Ishikawa (cell line): Measurements from ENCODE around the gene GLDC.
A peak's percentile ranks its signal among the peaks of the same experiment; 100 is the strongest.

Source experiments
- CEBPB ChIP-seq: IDR thresholded peaks from 2 replicates; pipeline ENCODE4 v1.6.1; 2012
- CREB1 ChIP-seq: IDR thresholded peaks from 2 replicates; pipeline ENCODE4 v1.6.1; 2012; ENCODE audit warnings: low read depth
- EGR1 ChIP-seq: IDR thresholded peaks from 2 replicates; pipeline ENCODE4 v1.6.1; 2012
- EP300 ChIP-seq: IDR thresholded peaks from 2 replicates; pipeline ENCODE4 v1.6.1; 2012; ENCODE audit warnings: borderline replicate concordance
- FOXM1 ChIP-seq: IDR thresholded peaks from 2 replicates; pipeline ENCODE4 v1.6.1; 2012; ENCODE audit warnings: low read depth, borderline replicate concordance
- MAX ChIP-seq: IDR thresholded peaks from 2 replicates; pipeline ENCODE4 v1.6.1; 2012
- NFIC ChIP-seq: IDR thresholded peaks from 2 replicates; pipeline ENCODE4 v1.6.1; 2012
- RAD21 ChIP-seq: IDR thresholded peaks from 2 replicates; pipeline ENCODE4 v1.6.1; 2012; ENCODE audit warnings: low read depth
- TAF1 ChIP-seq: IDR thresholded peaks from 2 replicates; pipeline ENCODE4 v1.6.1; 2012; ENCODE audit warnings: low read depth, mild to moderate bottlenecking
- TCF12 ChIP-seq: IDR thresholded peaks from 2 replicates; pipeline ENCODE4 v1.6.1; 2012; ENCODE audit warnings: low read depth
- TEAD4 ChIP-seq: IDR thresholded peaks from 2 replicates; pipeline ENCODE4 v1.6.1; 2012
- USF1 ChIP-seq: IDR thresholded peaks from 2 replicates; pipeline ENCODE4 v1.6.1; 2012
- YY1 ChIP-seq: IDR thresholded peaks from 2 replicates; pipeline ENCODE4 v1.6.1; 2012; ENCODE audit warnings: low read depth
- ZBTB7A ChIP-seq: IDR thresholded peaks from 2 replicates; pipeline ENCODE4 v1.6.1; 2012; ENCODE audit warnings: low read depth
- TF ChIP-seq, protein P1 (sequence below): IDR thresholded peaks from 2 replicates; pipeline ENCODE4 v1.6.1; 2012; ENCODE audit warnings: low read depth, mild to moderate bottlenecking

Gene GLDC

GRCh38 chr9:6630502-6631206, 14.9 kb downstream of the GLDC start:
- TF ChIP-seq YY1 (no peak), TAF1 (no peak), TCF12 (no peak)
- TF ChIP-seq, protein P1, sequence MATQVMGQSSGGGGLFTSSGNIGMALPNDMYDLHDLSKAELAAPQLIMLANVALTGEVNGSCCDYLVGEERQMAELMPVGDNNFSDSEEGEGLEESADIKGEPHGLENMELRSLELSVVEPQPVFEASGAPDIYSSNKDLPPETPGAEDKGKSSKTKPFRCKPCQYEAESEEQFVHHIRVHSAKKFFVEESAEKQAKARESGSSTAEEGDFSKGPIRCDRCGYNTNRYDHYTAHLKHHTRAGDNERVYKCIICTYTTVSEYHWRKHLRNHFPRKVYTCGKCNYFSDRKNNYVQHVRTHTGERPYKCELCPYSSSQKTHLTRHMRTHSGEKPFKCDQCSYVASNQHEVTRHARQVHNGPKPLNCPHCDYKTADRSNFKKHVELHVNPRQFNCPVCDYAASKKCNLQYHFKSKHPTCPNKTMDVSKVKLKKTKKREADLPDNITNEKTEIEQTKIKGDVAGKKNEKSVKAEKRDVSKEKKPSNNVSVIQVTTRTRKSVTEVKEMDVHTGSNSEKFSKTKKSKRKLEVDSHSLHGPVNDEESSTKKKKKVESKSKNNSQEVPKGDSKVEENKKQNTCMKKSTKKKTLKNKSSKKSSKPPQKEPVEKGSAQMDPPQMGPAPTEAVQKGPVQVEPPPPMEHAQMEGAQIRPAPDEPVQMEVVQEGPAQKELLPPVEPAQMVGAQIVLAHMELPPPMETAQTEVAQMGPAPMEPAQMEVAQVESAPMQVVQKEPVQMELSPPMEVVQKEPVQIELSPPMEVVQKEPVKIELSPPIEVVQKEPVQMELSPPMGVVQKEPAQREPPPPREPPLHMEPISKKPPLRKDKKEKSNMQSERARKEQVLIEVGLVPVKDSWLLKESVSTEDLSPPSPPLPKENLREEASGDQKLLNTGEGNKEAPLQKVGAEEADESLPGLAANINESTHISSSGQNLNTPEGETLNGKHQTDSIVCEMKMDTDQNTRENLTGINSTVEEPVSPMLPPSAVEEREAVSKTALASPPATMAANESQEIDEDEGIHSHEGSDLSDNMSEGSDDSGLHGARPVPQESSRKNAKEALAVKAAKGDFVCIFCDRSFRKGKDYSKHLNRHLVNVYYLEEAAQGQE, result no peak

DNA sequence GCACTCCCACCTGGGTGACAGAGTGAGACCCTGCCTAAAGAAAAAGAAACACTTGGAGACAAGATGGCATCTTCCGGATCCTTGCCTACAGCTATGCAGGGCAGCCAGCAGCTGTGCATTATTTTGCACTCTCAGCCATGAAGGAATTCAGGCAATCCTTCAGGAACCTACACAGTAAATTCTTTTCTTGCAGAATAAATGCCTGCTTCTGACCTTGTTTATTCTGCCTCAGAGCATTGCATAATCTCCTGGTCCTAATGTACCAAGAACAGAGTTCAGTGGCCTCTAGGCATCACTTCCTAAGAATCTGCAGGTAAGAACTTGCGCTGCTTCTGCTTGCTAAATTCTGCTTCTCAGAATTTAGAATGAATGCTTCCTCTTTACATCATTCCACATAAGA, 16.8 kb downstream of the GLDC start:
- no peak for TF ChIP-seq TCF12
- 0 out of 2 replicates have a peak, but pooled peaks have one; percentile 39 for TF ChIP-seq CEBPB

- TF ChIP-seq CREB1, result no peak
- TF ChIP-seq EP300, result peak; percentile 59; the same call in 1 of the 2 replicates
- no peak for TF ChIP-seq FOXM1
- no peak for TF ChIP-seq TAF1
- no peak for TF ChIP-seq USF1
- TF ChIP-seq TEAD4, result peak; percentile 76
- TF ChIP-seq RAD21, result no peak
- TF ChIP-seq TCF12, result 0 out of 2 replicates have a peak, but pooled peaks have one; percentile 33
- TF ChIP-seq NFIC, result peak; percentile 79
Measured at GRCh38 chr9:6625363-6625762, 20.2 kb downstream of the GLDC start.

- TF ChIP-seq YY1 (no peak), TEAD4 (no peak), MAX (no peak), CEBPB (no peak), USF1 (no peak)
Measured at GRCh38 chr9:6620796-6621195, 24.7 kb downstream of the GLDC start.

DNA sequence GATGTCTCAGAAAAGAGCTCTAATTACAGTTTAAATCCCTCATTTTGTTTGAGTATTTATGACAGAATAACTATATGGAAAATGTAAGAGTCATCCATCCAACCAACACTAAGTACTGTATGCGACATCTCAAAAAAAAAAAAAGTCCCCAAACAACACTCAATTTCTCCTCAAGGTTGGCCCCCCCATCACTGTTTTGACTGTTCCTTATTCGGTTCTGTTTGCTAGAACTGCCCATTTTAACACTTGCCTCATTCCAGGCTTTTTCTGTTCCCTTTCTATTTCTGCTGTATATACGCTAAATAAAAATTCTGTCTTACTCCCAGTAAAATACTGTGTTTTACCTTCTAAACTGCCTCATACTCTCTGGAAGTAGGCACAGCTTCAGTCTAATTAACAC, 25.2 kb downstream of the GLDC start:
- TF ChIP-seq USF1 (no peak), EGR1 (no peak), NFIC (no peak), TEAD4 (no peak), FOXM1 (no peak), CREB1 (no peak), TCF12 (no peak), TAF1 (no peak), CEBPB (no peak), YY1 (no peak), EP300 (no peak), RAD21 (no peak)
- TF ChIP-seq, protein P1, result no peak

DNA sequence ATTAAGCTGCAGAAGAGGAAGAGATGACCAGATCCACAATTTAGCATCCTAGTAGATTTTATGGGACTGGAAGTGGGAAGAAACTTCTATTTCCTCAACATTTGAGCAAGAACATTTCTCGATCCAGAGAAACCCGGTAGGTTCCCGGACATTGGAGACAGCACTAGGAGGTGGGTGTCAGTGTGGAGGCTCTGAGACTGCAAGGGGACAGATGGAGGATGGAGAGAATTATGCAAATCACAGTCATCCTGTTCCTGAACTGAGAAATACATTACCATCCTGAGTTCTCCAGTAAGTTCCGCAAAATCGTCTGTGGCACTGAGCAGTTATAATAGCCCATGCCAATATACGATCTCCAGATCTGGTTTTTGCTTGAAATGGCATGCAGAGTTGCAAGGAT, 25.6 kb downstream of the GLDC start:
- TF ChIP-seq CEBPB (no peak), TAF1 (no peak), EGR1 (no peak)

GRCh38 chr9:6616951-6617602, 28.5 kb downstream of the GLDC start:
- TF ChIP-seq NFIC (no peak), ZBTB7A (no peak), YY1 (no peak), RAD21 (no peak), TCF12 (no peak)
